RCC 7860 (cell line): ENCODE measurements around the gene CROCC2.

ENCODE experiments used
- DNase-seq: peaks from one replicate; pipeline ENCODE4 v3.0.0-alpha.2; 2015; ENCODE audit warnings: low spot score
- FAIRE-seq: peaks from 2 replicates; lab custom pipeline; 2012; peaks lifted over from hg19 to GRCh38; lab: Jason Lieb, UNC

The CROCC2 gene

DNA sequence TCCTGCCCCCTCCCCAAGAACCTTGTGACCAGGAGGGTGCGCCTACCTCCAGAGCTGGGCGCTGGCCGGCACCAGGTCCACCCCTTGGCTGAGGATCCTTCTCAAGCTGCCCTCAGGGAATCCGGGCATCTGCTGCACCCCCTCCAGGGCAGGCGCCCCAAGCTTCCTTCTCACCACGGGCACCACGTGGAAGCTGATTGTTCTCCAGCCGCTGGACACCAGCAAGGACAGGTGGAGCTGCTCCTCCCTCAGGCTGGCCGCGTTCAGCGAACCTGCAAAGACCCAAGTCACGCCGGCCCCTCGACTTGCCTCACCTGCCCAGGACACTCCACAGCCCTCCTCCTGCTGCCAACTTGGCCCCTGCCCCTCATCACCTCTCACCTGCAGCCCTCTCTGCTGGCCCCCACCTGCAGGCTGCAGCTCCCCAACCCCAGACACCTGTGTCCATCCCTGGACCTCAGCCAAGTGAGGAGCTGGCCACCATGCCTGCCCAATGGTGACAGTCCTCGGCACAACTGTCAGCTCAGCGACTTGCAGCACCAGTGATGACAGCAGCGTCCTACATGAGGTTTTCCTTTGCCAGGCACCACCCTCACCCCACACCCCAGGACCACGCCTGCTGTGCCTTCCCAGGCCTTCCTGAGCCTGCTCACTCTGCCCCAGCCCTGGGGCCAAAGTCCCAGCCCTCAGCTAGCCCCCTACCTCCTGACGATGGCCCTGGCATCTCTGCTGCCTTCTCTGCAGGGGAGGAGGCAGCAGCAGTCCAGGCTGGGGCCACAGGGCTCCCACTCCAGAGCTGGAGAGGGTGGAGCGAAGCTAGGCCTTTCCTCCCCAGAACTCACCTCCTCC is 14.4 kb upstream of the CROCC2 start:
- no peak for DNase-seq
- no peak for FAIRE-seq

DNA sequence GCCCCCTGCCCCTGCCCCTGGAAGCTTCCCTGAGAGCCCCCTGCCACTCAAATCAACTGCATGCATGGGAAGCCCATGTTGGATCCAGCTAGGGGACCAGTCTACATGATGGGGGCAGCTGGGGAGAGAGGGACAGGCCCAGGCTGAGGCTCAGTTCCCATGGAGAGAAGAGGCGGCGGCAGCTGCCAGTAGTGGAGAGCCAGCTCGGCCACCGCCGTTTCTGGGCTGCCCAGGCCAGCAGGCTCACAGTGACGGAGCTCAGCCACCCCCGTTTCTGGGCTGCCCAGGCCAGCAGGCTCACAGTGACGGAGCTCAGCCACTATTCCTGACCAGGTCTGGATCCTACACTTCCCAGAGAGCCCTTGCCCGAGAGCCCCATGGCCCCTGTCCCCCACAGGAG is 13.8 kb upstream of the CROCC2 start:
- FAIRE-seq = no peak

DNA sequence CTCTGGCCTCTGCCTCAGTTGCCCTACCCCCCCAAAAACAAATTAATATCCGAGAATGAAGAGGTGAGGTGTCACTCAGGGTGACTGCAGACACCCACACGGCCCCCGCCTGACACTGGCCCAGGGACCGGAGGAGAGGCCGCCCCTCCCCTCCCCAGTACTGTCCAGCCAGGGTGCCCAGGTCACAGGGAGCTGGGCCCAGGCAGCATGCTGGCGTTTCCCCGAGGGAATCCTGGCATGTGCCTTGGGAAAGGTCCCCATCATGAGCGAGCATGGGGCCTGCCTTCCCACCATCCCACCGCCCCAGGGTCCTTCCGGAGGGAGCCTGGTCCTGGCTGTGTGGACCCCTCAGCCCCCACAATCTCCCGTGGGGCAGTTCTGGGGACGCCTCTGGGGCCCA is 13.2 kb upstream of the CROCC2 start:
- DNase-seq (no peak), FAIRE-seq (no peak)

More for the DNA sequence above, 13.8 kb upstream of the CROCC2 start:
- DNase-seq = no peak

DNA sequence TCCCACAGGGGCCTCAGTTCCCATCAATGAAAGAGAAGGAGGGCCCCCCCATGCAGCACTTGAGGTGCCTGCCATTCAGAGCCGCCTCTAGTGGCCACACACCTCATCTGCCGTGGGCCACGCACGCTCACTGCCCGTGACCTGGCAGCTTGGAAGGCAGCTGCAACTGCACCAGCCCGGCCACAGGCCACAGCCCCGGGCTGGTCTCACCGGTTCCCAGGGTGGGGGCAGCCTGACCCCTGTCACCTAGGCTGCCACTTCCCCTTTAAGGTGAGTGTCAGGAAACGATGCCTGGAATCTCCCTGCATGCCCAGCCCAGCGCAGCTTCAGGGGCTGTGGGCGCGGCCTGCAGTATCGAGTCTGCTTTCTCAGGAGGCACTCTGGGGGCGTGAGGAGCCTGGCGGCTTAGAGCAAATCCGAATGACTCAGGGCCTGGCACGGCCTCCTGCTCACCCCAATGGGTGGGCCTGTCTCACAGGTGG is 12.7 kb upstream of the CROCC2 start:
- DNase-seq (no peak), FAIRE-seq (no peak)

DNA sequence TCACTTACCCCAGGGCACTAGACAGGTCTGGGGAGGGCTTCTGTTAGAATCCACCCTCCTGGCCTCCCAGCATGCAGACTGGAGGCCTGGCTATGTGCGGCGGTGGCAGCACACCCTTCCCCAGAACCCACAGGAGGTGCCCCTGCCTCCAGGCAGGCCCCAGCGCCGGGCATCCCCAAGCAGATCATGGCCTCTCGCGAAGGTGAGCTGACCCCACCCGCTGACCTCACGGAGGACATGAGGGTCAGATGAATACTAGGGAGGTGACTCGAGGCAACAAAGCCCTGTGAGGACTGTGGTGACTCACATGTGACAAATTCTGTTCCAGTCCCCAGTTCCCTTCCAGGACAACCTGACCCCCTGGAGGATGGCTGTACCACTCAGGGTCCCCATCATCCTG is 12.1 kb upstream of the CROCC2 start:
- DNase-seq = no peak
- no peak for FAIRE-seq

DNA sequence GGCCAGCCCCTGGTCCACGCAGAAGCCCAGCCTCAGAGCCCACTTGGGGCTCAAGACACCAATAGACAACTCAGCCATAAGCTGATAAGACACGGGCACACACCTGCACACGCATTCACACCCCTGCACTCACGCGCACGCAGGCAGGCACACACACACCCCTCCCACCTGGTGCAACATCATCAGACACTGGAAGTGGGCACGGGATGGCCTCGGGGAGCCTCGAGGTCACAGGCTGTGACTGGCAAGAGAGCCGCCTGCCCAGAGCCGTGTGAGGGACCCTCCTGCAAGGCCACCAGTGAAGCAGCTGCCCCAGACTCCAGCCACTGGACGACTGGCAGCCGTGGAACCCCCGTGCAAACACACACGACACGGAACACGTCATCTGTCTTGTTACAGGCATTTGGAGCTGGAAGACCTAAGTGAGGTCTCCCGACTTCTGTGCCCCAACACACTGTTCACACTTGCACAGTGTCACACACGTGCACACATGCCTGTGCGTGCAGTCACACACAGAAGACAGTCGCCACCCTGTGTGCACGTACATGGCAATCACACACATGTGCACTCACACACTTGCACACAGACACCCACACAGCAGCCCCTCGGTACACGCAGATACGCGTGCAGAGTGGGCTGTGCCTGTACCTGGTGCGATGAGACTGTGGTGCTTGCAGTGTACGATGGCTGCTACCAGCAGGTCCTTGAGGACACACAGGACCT is 11.1 kb upstream of the CROCC2 start:
- DNase-seq (no peak), FAIRE-seq (no peak)

DNA sequence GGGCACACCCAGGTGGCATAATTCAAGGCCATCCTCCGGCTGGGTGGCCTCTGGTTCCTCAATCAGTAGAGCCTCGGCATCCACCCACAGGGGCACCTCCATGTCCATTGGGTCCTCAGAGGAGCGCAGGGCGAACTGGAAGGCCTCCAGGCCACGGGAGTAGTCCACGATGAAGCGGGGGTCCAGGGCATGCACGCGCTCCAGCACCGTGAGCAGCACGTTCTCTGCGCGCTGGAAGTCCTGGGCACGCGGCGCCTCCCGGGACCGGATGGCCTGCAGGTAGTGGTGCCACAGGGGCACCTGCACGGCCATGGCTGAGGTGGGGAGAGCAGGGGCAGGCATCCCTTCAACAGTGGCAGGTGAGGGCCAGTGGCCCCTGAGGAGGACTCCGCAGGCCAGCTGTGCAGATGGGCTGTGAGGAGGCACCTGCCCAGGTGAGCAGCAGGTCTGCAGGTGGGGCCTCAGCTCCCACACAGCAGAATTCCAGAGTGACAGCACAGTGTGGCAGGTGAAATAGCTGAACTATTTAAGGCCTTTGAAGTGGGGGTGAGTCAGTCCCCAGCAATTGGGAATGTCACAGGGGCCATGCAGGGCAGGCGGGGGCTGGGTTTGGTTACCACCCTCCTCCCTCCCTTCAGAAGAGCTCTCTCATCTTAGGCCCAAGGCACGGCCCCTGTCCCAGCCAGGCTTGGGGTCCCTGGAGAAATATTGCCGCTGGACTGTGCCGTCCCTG is 10.3 kb upstream of the CROCC2 start, which contains the start of gene MAB21L4:
Gene MAB21L4, minus strand, starts transcription at position 501 of the 733 bp plus-strand sequence. Its CDS starts 159 bp downstream, at position 342.
- FAIRE-seq = no peak
- no peak for DNase-seq

- DNase-seq = no peak
- FAIRE-seq = no peak
Observed at GRCh38 chr2:240896394-240896793, 9.7 kb upstream of the CROCC2 start.

DNA sequence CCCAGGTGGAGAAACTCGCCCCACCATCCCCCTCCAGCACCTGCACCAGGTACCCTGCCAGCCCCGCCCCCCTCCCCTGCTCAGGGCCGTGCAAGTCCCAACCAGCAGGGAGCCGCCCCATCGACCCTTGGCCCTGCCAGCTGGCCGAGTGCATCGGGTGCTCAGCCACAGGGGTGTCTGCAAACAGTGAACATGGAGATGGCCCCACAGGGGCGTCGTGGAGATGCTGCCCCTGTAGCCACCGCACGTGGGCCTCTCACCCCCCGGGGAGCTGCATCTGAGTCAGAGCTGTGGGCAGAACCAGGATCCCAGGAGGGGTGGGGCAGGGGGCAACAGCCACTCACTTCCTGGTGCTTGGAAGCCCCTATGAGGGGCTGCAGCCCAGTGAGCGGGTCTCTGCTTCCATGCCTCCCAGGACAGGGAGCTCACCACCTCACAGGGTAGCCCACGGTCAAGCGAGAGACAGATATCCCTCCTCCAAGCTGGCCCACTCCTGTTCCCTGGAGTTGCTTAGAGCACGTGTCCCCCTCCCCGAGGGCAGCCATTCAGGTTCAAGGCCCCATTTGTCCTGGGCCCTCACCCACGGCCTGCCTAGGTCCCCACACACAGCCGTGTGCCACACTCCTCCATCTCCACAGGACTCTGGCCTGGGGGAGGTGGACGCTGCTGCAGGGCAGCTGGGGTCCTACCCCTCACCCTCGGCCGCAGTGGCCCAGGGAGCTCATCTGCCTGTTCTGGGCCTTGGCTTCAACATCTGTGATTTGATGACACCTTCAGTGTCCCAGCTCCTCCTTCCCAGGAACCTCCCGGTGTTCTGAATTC is 9.1 kb upstream of the CROCC2 start:
- DNase-seq (no peak), FAIRE-seq (no peak)

DNA sequence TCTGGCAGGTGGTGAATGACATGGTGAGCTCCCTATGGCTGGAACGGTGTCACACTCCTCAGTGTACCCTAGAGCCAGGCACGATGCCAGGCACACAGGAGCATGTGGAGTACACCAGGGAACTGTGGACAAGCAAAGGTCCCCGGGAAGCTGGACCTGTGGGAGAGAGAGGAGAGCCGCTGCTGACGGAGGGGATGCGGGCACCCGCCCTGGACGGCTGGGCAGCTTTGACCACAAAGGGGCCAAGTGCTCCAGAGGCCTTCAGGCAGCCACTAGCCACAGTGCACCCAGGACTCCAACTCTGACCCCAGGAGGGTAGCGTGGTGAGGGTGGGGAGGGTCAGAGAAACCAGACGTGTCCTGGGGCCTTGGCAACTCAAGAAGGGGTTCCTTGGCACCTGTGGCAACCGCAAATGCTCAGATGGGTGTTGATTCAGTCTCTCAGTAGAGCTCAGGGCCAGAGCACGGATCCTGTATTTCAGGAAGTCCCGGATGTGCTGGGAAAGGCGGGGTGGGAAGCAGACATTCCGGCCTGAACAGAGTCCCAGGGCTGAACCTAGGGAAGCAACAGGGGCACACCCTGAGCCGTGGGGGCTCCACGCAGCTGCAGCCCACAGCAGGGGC is 7.9 kb upstream of the CROCC2 start:
- FAIRE-seq = no peak
- DNase-seq = no peak

- no peak for DNase-seq
- FAIRE-seq = no peak
Observed at GRCh38 chr2:240898731-240899467, 7.2 kb upstream of the CROCC2 start.

DNA sequence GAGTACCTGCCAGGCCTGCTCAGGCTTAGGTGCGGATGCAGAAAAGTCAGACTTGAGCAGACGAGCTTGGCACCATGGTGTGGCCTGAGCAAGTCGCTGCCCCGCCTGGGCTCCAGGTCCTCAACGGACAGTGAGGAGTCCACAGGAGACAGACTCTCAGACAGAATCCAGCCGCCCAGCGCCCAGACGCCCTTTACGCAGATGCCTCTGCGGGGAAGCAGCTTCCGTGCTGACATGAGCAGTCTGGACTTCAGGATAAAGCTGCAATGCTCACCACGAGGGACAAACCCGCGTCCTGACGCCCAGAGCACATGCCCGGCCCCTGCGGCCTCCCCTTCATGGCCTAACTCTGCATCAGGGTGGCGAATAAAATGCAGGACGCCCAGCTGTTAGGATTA is 6.7 kb upstream of the CROCC2 start:
- FAIRE-seq = no peak

DNA sequence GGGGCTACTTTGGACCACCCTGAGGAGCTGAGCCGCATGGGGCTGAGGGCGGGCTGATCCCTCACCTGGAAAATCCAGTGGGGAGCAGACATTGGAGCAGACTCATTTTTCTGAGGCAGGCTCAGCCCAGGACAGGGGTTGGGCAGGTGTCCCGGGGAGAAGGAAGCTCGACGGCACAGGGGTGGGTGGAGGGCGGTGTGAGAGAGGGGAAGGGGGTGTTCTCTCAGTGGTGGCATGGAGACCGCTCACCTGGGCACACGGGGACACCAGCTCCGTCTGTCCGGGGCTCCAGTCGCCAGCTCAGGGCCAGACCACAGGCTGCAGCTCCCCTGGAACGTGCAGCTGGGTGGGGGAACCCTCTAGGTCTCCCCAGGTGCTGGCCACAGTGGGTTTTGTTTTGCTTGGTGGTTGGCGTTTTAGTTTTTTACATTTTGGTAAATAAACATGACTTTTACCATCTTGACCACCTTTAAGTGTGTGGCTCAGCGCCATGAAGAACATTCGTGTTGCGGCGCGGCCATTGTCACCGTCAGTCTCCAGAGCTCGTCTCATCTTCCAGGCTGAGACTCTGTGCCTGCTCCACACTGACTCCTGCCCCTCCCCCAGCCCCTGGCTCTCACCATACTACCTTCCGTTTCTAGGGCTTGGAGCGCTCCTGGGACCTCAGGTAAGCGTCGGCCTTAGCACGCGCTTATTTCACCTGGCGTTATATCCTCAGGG is 5.8 kb upstream of the CROCC2 start:
- no peak for DNase-seq
- FAIRE-seq = no peak

More for the DNA sequence above, 6.7 kb upstream of the CROCC2 start:
- no peak for DNase-seq

DNA sequence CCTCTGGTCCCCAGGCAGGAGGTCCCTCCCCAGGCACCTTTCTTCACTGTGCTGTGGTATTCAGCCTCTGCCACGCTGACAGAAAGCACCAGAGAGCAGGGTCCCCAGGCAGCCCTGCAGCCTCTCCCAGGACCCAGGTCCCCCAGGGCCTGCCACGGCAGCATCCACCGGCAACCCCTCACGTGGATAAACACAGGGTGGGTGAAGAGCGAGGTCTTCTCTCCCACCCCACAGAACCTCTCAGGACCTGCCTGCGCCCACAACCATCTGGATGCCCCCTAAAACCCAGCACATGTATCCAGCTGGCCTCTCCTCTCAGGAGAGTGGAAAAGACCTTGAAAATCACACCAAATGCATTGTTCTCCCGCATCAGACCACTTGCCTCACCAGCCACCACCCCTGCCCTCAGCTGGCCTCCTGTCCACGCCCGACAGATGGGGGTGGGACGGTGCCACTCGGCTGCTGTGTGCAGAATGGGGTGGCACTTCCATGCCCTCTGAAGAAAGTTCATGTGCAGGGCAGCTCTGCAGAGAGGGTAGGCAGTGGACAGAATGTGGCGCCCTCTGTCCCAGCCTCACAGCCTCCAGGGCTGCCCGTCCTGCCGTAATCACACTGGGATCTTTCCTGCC is 4.0 kb upstream of the CROCC2 start:
- no peak for FAIRE-seq
- DNase-seq = no peak

- FAIRE-seq (no peak), DNase-seq (no peak)
Observed at GRCh38 chr2:240902615-240903041, 3.5 kb upstream of the CROCC2 start.

- DNase-seq = no peak
- no peak for FAIRE-seq
Observed at GRCh38 chr2:240903191-240904060, 2.7 kb upstream of the CROCC2 start.
